Neural progenitor cell (in vitro differentiated cells): ENCODE results near the gene ANKRD33. TPM values are rescaled to one million over a fixed set of nuclear protein-coding genes. Genes with fewer than 3 reads are reported as not detected.

Source experiments
- DNase-seq: peaks from one replicate; pipeline ENCODE4 v3.0.0-alpha.2; 2016; ENCODE audit warnings: low spot score
- H2AFZ ChIP-seq: fragments of 200-600 bp; sonication (generic); replicated peaks from 2 replicates; pipeline ENCODE4 v1.6.1; 2016; ENCODE audit warnings: antibody characterized with exemption
- H3F3A ChIP-seq: fragments of 200-600 bp; sonication (generic); 2 replicates; pipeline ENCODE4 v1.6.1; 2016; ENCODE audit warnings: antibody characterized with exemption, low read depth
- H3K27ac ChIP-seq: fragments of 200-600 bp; sonication (generic); 2 replicates; pipeline ENCODE4 v1.5.1; 2016; ENCODE audit warnings: mild to moderate bottlenecking
- H3K27me3 ChIP-seq: fragments of 200-600 bp; sonication (generic); 2 replicates; pipeline ENCODE4 v1.6.1; 2016; ENCODE audit warnings: mild to moderate bottlenecking, moderate library complexity
- H3K36me3 ChIP-seq: fragments of 200-600 bp; sonication (generic); 2 replicates; pipeline ENCODE4 v1.5.1; 2016
- H3K4me1 ChIP-seq: fragments of 200-600 bp; sonication (generic); 2 replicates; pipeline ENCODE4 v1.6.1; 2016; ENCODE audit warnings: mixed run types
- H3K4me2 ChIP-seq: fragments of 200-600 bp; sonication (generic); 2 replicates; pipeline ENCODE4 v1.6.1; 2016
- H3K4me3 ChIP-seq: fragments of 200-600 bp; sonication (generic); 2 replicates; pipeline ENCODE4 v1.5.1; 2016
- H3K79me2 ChIP-seq: fragments of 200-600 bp; sonication (generic); 2 replicates; pipeline ENCODE4 v1.6.1; 2016; ENCODE audit warnings: low read depth
- H3K9ac ChIP-seq: fragments of 200-600 bp; sonication (generic); 2 replicates; pipeline ENCODE4 v1.6.1; 2016
- H3K9me3 ChIP-seq: fragments of 200-600 bp; sonication (generic); 2 replicates; pipeline ENCODE4 v1.5.1; 2016; ENCODE audit warnings: low read depth
- H4K20me1 ChIP-seq: fragments of 200-600 bp; sonication (generic); 2 replicates; pipeline ENCODE4 v1.6.1; 2016; ENCODE audit warnings: low read depth
- H3K27ac Mint-ChIP-seq: 3 replicates; pipeline ENCODE4 v1.8.0; 2021; ENCODE audit warnings: mixed read lengths
- H3K27me3 Mint-ChIP-seq: 2 replicates; pipeline ENCODE4 v1.8.0; 2022; ENCODE audit warnings: low read depth, mild to moderate bottlenecking, inconsistent platforms, moderate library complexity, mixed read lengths; ENCODE audit not compliant: insufficient read depth
- H3K36me3 Mint-ChIP-seq: 3 replicates; pipeline ENCODE4 v1.8.0; 2021; ENCODE audit warnings: mixed read lengths
- H3K4me1 Mint-ChIP-seq: 3 replicates; pipeline ENCODE4 v1.8.0; 2021; ENCODE audit warnings: mixed read lengths
- H3K4me3 Mint-ChIP-seq: 3 replicates; pipeline ENCODE4 v1.8.0; 2021; ENCODE audit warnings: mild to moderate bottlenecking, moderate library complexity, mixed read lengths
- H3K9me3 Mint-ChIP-seq: 3 replicates; pipeline ENCODE4 v1.8.0; 2020; ENCODE audit warnings: mixed read lengths
- CTCF ChIP-seq: fragments of 200-600 bp; sonication (generic); IDR thresholded peaks from 2 replicates; pipeline ENCODE4 v1.5.1; 2017; ENCODE audit warnings: antibody characterized with exemption, mild to moderate bottlenecking
- EZH2 ChIP-seq: fragments of 200-600 bp; sonication (generic); IDR thresholded peaks from 2 replicates; pipeline ENCODE4 v1.6.1; 2017; ENCODE audit warnings: antibody characterized with exemption, mild to moderate bottlenecking, moderate library complexity
- EZH2phosphoT487 ChIP-seq: fragments of 200-600 bp; sonication (generic); IDR thresholded peaks from 2 replicates; pipeline ENCODE4 v1.6.1; 2017; ENCODE audit warnings: antibody characterized with exemption
- total RNA-seq: library from RNA; depleted of rRNA; stranded (reverse); fragments of >200 nt; gene quantifications from 2 replicates; pipeline ENCODE4 v1.2.3, GENCODE V29; 2015; ENCODE audit warnings: low replicate concordance

The ANKRD33 gene
- total RNA-seq, 1 donor from 2014 or later, result 0.39 TPM

GRCh38 chr12:51914034-51914923 is 26.4 kb downstream of the ANKRD33 start:
- Histone ChIP-seq H3K79me2 (no peaks in the 10 kb centered on the region), H3K4me1 (peaks cover 9% of the 10 kb centered on the region), H2AFZ (no peak overlapping the region), H3K27ac (no peak overlapping the region), H3K9me3 (no peaks in the 10 kb centered on the region), H3K27me3 (peaks cover 17% of the 10 kb centered on the region), H3K4me2 (no peak overlapping the region), H3K36me3 (no peaks in the 10 kb centered on the region), H3K4me3 (no peak overlapping the region), H4K20me1 (no peaks in the 10 kb centered on the region), H3F3A (no peaks in the 10 kb centered on the region), H3K9ac (no peak overlapping the region)
- Mint-ChIP-seq H3K4me1 (peaks cover 41% of the 10 kb centered on the region), H3K36me3 (no peaks in the 10 kb centered on the region), H3K27me3 (peaks cover 8% of the 10 kb centered on the region), H3K4me3 (peak overlapping the region; percentile 48), H3K9me3 (no peaks in the 10 kb centered on the region), H3K27ac (no peak overlapping the region)
- no peak for DNase-seq
- no peak for TF ChIP-seq EZH2phosphoT487
- TF ChIP-seq EZH2, result no peak
- no peak for TF ChIP-seq CTCF

GRCh38 chr12:51915003-51915625 is 27.2 kb downstream of the ANKRD33 start:
- H3K4me3 ChIP-seq, result no peak overlapping the region
- no peak overlapping the region for H3K27ac Mint-ChIP-seq

GRCh38 chr12:51915951-51916350 is 28.0 kb downstream of the ANKRD33 start:
- no peaks in the 10 kb centered on the region for H3K79me2 ChIP-seq
- TF ChIP-seq EZH2phosphoT487 (no peak), CTCF (no peak), EZH2 (no peak)
- H3K9ac ChIP-seq, result no peak overlapping the region
- peaks cover 8% of the 10 kb centered on the region for H3K27me3 Mint-ChIP-seq
- H3K9me3 Mint-ChIP-seq, result no peaks in the 10 kb centered on the region
- no peaks in the 10 kb centered on the region for H3K36me3 Mint-ChIP-seq
- no peak overlapping the region for H3K27ac Mint-ChIP-seq
- no peak overlapping the region for H3K27ac ChIP-seq
- no peak for DNase-seq
- H3K36me3 ChIP-seq, result no peaks in the 10 kb centered on the region
- peaks cover 5% of the 10 kb centered on the region for H3F3A ChIP-seq
- peaks cover 28% of the 10 kb centered on the region for H3K4me1 Mint-ChIP-seq
- peaks cover 2% of the 10 kb centered on the region for H3K27me3 ChIP-seq
- H2AFZ ChIP-seq, result no peak overlapping the region
- H3K4me1 ChIP-seq, result peaks cover 10% of the 10 kb centered on the region
- no peaks in the 10 kb centered on the region for H3K9me3 ChIP-seq
- no peaks in the 10 kb centered on the region for H4K20me1 ChIP-seq
- no peak overlapping the region for H3K4me3 ChIP-seq
- no peak overlapping the region for H3K4me3 Mint-ChIP-seq
- H3K4me2 ChIP-seq, result no peak overlapping the region

More at GRCh38 chr12:51915003-51915625, 27.2 kb downstream of the ANKRD33 start:
- Histone ChIP-seq H3K9ac (no peak overlapping the region), H3K9me3 (no peaks in the 10 kb centered on the region), H4K20me1 (no peaks in the 10 kb centered on the region), H3K79me2 (no peaks in the 10 kb centered on the region), H3K4me1 (peaks cover 9% of the 10 kb centered on the region), H3K27me3 (peaks cover 10% of the 10 kb centered on the region), H3K27ac (no peak overlapping the region), H3K36me3 (no peaks in the 10 kb centered on the region), H3F3A (no peaks in the 10 kb centered on the region), H3K4me2 (no peak overlapping the region), H2AFZ (no peak overlapping the region)
- no peaks in the 10 kb centered on the region for H3K9me3 Mint-ChIP-seq
- no peak for TF ChIP-seq CTCF
- H3K4me3 Mint-ChIP-seq, result no peak overlapping the region
- peaks cover 8% of the 10 kb centered on the region for H3K27me3 Mint-ChIP-seq
- DNase-seq, result no peak
- peaks cover 33% of the 10 kb centered on the region for H3K4me1 Mint-ChIP-seq
- no peaks in the 10 kb centered on the region for H3K36me3 Mint-ChIP-seq
